GM23338 (cell line): ENCODE data around the gene UQCC5. TPM values are rescaled to one million over a fixed set of nuclear protein-coding genes. Genes with fewer than 3 reads are reported as not detected.
A peak's percentile ranks its signal among the peaks of the same experiment; 100 is the strongest.

Experiments used
- ATAC-seq: fragments of 200-7000 bp; cut with Tn5 transposase; 3 replicates; pipeline ENCODE4 v1.9.1; 2020
- DNase-seq: peaks from one replicate; pipeline ENCODE4 v3.0.0-alpha.2; 2015; ENCODE audit warnings: low spot score
- H2AFZ ChIP-seq: fragments of 200-600 bp; sonication (generic); 2 replicates; pipeline ENCODE4 v1.8.0; 2016; ENCODE audit warnings: antibody characterized with exemption, mild to moderate bottlenecking, moderate library complexity
- H3F3A ChIP-seq: fragments of 200-600 bp; sonication (generic); replicated peaks from 2 replicates; pipeline ENCODE4 v1.8.0; 2017; ENCODE audit warnings: antibody characterized with exemption, mixed run types, low read depth
- H3K27ac ChIP-seq: fragments of 200-600 bp; sonication (generic); 2 replicates; pipeline ENCODE4 v1.6.1; 2016; ENCODE audit warnings: low read depth
- H3K27me3 ChIP-seq: fragments of 200-600 bp; sonication (generic); 2 replicates; pipeline ENCODE4 v1.8.0; 2016; ENCODE audit warnings: mild to moderate bottlenecking, mixed run types, moderate library complexity; ENCODE audit not compliant: insufficient read depth
- H3K36me3 ChIP-seq: fragments of 200-600 bp; sonication (generic); 2 replicates; pipeline ENCODE4 v1.8.0; 2016; ENCODE audit warnings: mild to moderate bottlenecking; ENCODE audit not compliant: insufficient read depth
- H3K4me1 ChIP-seq: fragments of 200-600 bp; sonication (generic); 2 replicates; pipeline ENCODE4 v1.8.0; 2016; ENCODE audit warnings: mild to moderate bottlenecking, moderate library complexity; ENCODE audit not compliant: insufficient read depth
- H3K4me2 ChIP-seq: fragments of 200-600 bp; sonication (generic); 2 replicates; pipeline ENCODE4 v1.7.1; 2017; ENCODE audit warnings: mixed run types
- H3K4me3 ChIP-seq: fragments of 200-600 bp; sonication (generic); 2 replicates; pipeline ENCODE4 v1.6.1; 2016; ENCODE audit warnings: mixed run types
- H3K79me2 ChIP-seq: fragments of 200-600 bp; sonication (generic); replicated peaks from 2 replicates; pipeline ENCODE4 v1.8.0; 2017; ENCODE audit warnings: mild to moderate bottlenecking; ENCODE audit not compliant: insufficient read depth
- H3K9me2 ChIP-seq: fragments of 200-600 bp; sonication (generic); 2 replicates; pipeline ENCODE4 v1.8.0; 2017; ENCODE audit not compliant: insufficient read depth
- H4K20me1 ChIP-seq: fragments of 200-600 bp; sonication (generic); replicated peaks from 2 replicates; pipeline ENCODE4 v1.8.0; 2017; ENCODE audit warnings: mild to moderate bottlenecking; ENCODE audit not compliant: insufficient read depth
- H3K27ac Mint-ChIP-seq: 2 replicates; pipeline ENCODE4 v1.8.0; 2020; ENCODE audit warnings: inconsistent platforms, mild to moderate bottlenecking, moderate library complexity, mixed read lengths
- H3K27me3 Mint-ChIP-seq: 3 replicates; pipeline ENCODE4 v1.8.0; 2022; ENCODE audit warnings: low read depth, mild to moderate bottlenecking, moderate library complexity, mixed read lengths, inconsistent platforms; ENCODE audit not compliant: insufficient read depth, poor library complexity
- H3K36me3 Mint-ChIP-seq: 3 replicates; pipeline ENCODE4 v1.8.0; 2021; ENCODE audit warnings: low read depth, mild to moderate bottlenecking, inconsistent platforms, moderate library complexity, mixed read lengths
- H3K4me1 Mint-ChIP-seq: 3 replicates; pipeline ENCODE4 v1.8.0; 2020; ENCODE audit warnings: mild to moderate bottlenecking, inconsistent platforms, mixed read lengths
- H3K4me3 Mint-ChIP-seq: 3 replicates; pipeline ENCODE4 v1.8.0; 2021; ENCODE audit warnings: moderate library complexity, mild to moderate bottlenecking, inconsistent platforms, mixed read lengths
- H3K9me3 Mint-ChIP-seq: 3 replicates; pipeline ENCODE4 v1.8.0; 2020; ENCODE audit warnings: moderate library complexity, mild to moderate bottlenecking, inconsistent platforms, mixed read lengths
- CTCF ChIP-seq, 2 experiments: fragments of 200-600 bp in 1 of 2; sonication (generic) in 1 of 2; conservative IDR thresholded peaks; 2 replicates each; pipeline versions ENCODE4 v1.5.1 to v1.6.1; 2016 to 2017; ENCODE audit warnings: antibody characterized with exemption in 2 of 2, low read depth in 2 of 2, mild to moderate bottlenecking in 2 of 2, moderate library complexity in 1 of 2
- JUNB ChIP-seq: IDR thresholded peaks from one replicate; pipeline ENCODE4 v1.6.1; 2016; ENCODE audit warnings: antibody characterized with exemption; ENCODE audit not compliant: unreplicated experiment
- NANOG ChIP-seq: IDR thresholded peaks from 2 replicates; pipeline ENCODE4 v1.6.1; 2016; ENCODE audit warnings: antibody characterized with exemption, borderline replicate concordance
- POLR2AphosphoS5 ChIP-seq: IDR thresholded peaks from 2 replicates; pipeline ENCODE4 v1.6.1; 2016; ENCODE audit warnings: antibody characterized with exemption, low read depth
- REST ChIP-seq: IDR thresholded peaks from one replicate; pipeline ENCODE4 v1.6.1; 2018; ENCODE audit warnings: antibody characterized with exemption; ENCODE audit not compliant: unreplicated experiment
- STAT1 ChIP-seq: IDR thresholded peaks from one replicate; pipeline ENCODE4 v1.6.1; 2016; ENCODE audit warnings: antibody characterized with exemption; ENCODE audit not compliant: unreplicated experiment
- ZNF462 ChIP-seq: fragments of 250-450 bp; sonication (Bioruptor Pico); IDR thresholded peaks from 2 replicates; pipeline ENCODE4 v1.5.0; 2020; ENCODE audit warnings: mild to moderate bottlenecking, moderate library complexity
- polyA plus RNA-seq: library from polyadenylated mRNA; unstranded; fragments of >200 nt; fragmentation: Nextera tagmentation; extraction: Ambion mirVana; gene quantifications from 2 replicates; pipeline ENCODE4 v1.2.1, GENCODE V29; 2016
- total RNA-seq: library from RNA; depleted of rRNA; stranded (reverse); fragments of >200 nt; shearing (Covaris generic); gene quantifications from 2 replicates; pipeline ENCODE4 v1.2.3, GENCODE V29; 2014

UQCC5 gene
- total and polyA plus RNA-seq, 2 experiments from 2014 or later: 2.6 to 156 TPM

GRCh38 chr3:52502808-52503350 is 33.5 kb upstream of the UQCC5 start (continued):
- TF ChIP-seq NANOG: no peak
- no peak for TF ChIP-seq POLR2AphosphoS5

- Histone ChIP-seq H3K4me3 (no peak overlapping the region), H3K9me2 (no peaks in the 10 kb centered on the region), H3K4me1 (no peaks in the 10 kb centered on the region), H3K79me2 (no peaks in the 10 kb centered on the region), H3K27ac (no peak overlapping the region), H3F3A (no peaks in the 10 kb centered on the region), H3K4me2 (no peak overlapping the region), H3K27me3 (no peaks in the 10 kb centered on the region), H4K20me1 (no peaks in the 10 kb centered on the region), H3K36me3 (no peaks in the 10 kb centered on the region), H2AFZ (no peak overlapping the region)
- ATAC-seq (peak; percentile 16), DNase-seq (no peak)
- Mint-ChIP-seq H3K27ac (no peak overlapping the region), H3K27me3 (peaks cover 3% of the 10 kb centered on the region), H3K9me3 (no peaks in the 10 kb centered on the region), H3K4me1 (peaks cover 6% of the 10 kb centered on the region; the same call in 1 of the 3 replicates), H3K4me3 (no peak overlapping the region), H3K36me3 (no peaks in the 10 kb centered on the region)
- TF ChIP-seq REST (no peak), JUNB (no peak), STAT1 (no peak), CTCF (conservative IDR thresholded peaks at IDR 0.05; ENCODE audit: low read depth in 2 of 2) (no peak), ZNF462 (no peak)
These were observed 32.5 kb upstream of the UQCC5 start for GRCh38 chr3:52503788-52504424.
